GM10248 (cell line): ENCODE data around the gene EIF2B1.

ENCODE experiments used
- CTCF ChIA-PET: fragments of 300-600 bp; sonication (Branson Sonifier 250); formaldehyde crosslinking; extraction: SDS; loops from one replicate; lab custom pipeline; 2021; ENCODE audit warnings: antibody characterized with exemption; lab: Yijun Ruan, JAX
- POLR2A ChIA-PET: fragments of 350-650 bp; sonication (Branson Sonifier 250); formaldehyde crosslinking; extraction: SDS; loops from one replicate; lab custom pipeline; 2020; ENCODE audit warnings: antibody characterized with exemption; lab: Yijun Ruan, JAX
- DNase-seq: peaks from one replicate; pipeline ENCODE4 v3.0.0; 2012; ENCODE audit errors: extremely low spot score
- TF ChIP-seq, protein P1 (sequence below): IDR thresholded peaks from 2 replicates; pipeline ENCODE4 v1.5.1; 2012; ENCODE audit warnings: mild to moderate bottlenecking, low read depth; ENCODE audit errors: extremely low read depth, missing control alignments, control extremely low read depth

Gene EIF2B1

DNA sequence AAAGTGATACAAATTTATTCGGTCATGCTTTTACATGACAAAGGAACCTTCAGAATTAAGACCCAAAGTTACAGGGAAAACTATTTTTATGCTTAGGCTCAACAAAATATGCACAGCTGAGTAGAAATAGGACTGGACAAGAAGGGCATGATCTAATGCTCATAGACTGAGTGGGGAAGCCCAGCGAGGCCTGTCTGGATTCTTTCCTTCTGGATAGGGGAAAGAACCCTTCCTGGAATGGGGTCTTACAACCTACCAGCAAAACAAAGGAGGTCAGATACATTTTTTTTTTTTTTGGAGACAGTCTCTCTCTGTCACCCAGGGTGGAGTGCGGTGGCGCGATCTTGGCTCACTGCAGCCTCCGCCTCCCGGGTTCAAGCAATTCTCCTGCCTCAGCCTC, 33.8 kb downstream of the EIF2B1 start:
- POLR2A ChIA-PET: interaction anchor here (0.7 kb wide), 1 partner anchor 67 kb away, joined by 4 read pairs; no protein-coding TSS in a partner anchor
- TF ChIP-seq, protein P1, sequence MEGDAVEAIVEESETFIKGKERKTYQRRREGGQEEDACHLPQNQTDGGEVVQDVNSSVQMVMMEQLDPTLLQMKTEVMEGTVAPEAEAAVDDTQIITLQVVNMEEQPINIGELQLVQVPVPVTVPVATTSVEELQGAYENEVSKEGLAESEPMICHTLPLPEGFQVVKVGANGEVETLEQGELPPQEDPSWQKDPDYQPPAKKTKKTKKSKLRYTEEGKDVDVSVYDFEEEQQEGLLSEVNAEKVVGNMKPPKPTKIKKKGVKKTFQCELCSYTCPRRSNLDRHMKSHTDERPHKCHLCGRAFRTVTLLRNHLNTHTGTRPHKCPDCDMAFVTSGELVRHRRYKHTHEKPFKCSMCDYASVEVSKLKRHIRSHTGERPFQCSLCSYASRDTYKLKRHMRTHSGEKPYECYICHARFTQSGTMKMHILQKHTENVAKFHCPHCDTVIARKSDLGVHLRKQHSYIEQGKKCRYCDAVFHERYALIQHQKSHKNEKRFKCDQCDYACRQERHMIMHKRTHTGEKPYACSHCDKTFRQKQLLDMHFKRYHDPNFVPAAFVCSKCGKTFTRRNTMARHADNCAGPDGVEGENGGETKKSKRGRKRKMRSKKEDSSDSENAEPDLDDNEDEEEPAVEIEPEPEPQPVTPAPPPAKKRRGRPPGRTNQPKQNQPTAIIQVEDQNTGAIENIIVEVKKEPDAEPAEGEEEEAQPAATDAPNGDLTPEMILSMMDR: no peak
- no peak for DNase-seq
- CTCF ChIA-PET: interaction anchor here (1.1 kb wide), 1 partner anchor 8 kb away, joined by 4 read pairs; no protein-coding TSS in a partner anchor

GRCh38 chr12:123599310-123599709, 34.2 kb downstream of the EIF2B1 start:
- TF ChIP-seq, protein P1: no peak

GRCh38 chr12:123598522-123598921, 35.0 kb downstream of the EIF2B1 start:
- ChIA-PET POLR2A (no interaction called here), CTCF (no interaction called here)
- TF ChIP-seq, protein P1: no peak
- DNase-seq: no peak

More at GRCh38 chr12:123599310-123599709, 34.2 kb downstream of the EIF2B1 start:
- DNase-seq: no peak
- ChIA-PET CTCF (interaction anchor here (1.1 kb wide), 1 partner anchor 7 kb away, joined by 4 read pairs; no protein-coding TSS in a partner anchor), POLR2A (interaction anchor here (0.7 kb wide), 1 partner anchor 68 kb away, joined by 4 read pairs; no protein-coding TSS in a partner anchor)

DNA sequence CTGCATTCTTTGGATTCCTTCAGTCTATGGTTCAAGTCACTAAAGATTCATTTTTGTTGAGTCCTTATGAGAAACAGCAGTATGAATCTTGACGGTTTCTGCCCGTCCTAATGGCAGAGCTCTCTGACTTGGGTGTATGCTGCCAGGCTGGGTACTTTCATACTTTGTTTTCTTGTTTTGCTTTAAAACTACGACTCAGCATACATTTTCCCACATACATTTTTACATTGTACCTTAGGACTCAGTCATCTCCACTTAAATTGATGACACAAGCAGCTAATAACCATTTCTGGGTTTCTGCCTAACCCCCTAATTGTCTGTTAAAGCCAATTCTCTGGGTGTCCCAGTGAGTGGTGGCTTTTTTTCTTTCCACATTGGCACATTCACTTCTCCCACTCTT, 36.4 kb downstream of the EIF2B1 start:
- CTCF ChIA-PET: no interaction called here
- TF ChIP-seq, protein P1: no peak
- POLR2A ChIA-PET: no interaction called here
- no peak for DNase-seq

DNA sequence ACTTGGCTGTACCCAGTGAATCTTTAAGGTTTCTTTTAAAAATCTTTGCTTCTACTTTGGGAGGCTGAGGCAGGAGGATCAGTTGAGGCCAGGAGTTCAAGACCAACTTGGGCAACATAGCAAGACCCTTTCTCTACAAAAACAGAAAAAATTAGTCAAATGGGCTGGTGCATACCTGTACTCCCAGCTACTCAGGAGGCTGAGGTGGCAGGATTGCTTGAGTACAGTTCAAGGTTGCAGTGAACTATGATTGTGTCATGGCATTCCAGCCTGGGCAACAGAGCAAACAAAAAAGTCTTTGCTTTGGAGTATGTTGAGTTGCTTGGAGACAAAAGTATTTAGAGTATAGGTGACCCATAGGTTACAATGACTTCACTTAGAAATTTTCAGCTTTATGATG, 37.8 kb downstream of the EIF2B1 start:
- ChIA-PET CTCF (no interaction called here), POLR2A (interaction anchor here (0.7 kb wide), 1 partner anchor 10 kb away, joined by 3 read pairs; no protein-coding TSS in a partner anchor)
- no peak for DNase-seq
- TF ChIP-seq, protein P1: no peak

DNA sequence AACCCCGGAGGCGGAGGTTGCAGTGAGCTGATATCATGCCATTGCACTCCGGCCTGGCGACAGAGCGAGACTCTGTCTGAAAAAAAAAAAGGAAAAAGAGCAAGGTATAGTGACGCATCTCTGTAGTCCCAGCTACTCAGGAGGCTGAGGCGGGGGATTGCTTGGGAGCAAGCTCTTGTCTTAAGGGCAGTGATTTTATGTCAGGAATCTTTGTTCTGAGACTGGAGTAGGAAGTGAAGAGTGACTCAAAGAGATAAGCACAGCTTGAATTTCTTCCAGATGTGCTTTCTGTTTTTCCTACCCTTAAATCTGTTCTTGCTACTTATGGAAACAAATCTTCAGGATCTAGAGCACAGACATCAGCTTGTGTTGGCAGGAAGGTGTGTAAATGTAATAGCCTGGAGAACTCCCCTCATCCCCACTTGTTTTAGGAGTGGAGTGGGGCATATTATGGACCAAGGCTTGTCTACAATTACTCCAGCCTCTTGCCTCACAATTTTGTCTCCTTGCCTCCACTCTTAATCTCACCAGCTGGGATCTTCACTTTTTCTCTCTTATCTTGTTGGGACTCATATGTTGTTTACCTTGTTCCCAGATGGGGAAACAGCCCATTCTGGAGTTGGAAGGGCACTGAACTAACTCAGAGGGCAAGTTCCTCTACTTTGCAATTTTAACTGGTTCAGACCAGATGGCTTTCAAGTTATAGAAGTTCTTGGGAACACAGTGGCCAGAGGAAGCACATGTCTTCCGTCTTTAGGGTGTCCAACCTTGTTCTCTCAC, 41.6 kb downstream of the EIF2B1 start:
- POLR2A ChIA-PET: no interaction called here
- CTCF ChIA-PET: interaction anchor here (1.1 to 2.2 kb wide), 4 partner anchors 8 to 132 kb away, joined by 3 to 7 read pairs (median 4); no protein-coding TSS in a partner anchor
- TF ChIP-seq, protein P1: no peak
- no peak for DNase-seq
